HuH-7 (cell line): ENCODE measurements around the gene SPDYE4.

ENCODE experiments used
- DNase-seq: peaks from one replicate; pipeline ENCODE4 v3.0.0; 2011; ENCODE audit warnings: low spot score

The SPDYE4 gene

GRCh38 chr17:8741366-8741765 is 17.0 kb downstream of the SPDYE4 start:
- no peak for DNase-seq

- DNase-seq = no peak
These were observed 17.9 kb downstream of the SPDYE4 start for GRCh38 chr17:8740486-8740885.

- DNase-seq = no peak
These were observed 19.2 kb downstream of the SPDYE4 start for GRCh38 chr17:8739097-8739496.

- no peak for DNase-seq
These were observed 21.6 kb downstream of the SPDYE4 start for GRCh38 chr17:8736796-8737195.

DNA sequence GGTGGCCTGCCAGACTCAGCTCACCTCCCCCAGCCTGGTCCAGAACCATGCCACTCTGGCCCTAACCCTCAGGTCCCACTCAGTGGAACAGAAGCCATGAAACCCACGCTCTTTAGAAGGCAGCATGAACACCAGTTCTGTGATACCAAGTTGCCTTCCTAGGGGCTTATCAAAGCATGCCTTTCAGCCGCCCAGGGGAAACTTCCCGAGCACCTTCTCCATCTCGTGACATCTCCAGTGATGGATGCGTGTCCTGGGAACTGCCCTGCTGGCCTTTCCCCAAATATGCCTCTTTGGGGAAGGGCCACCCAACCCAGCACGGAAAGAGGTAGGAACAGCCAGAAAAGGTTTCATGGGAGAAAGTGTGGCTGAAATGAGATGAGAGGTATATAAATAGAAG is 22.0 kb downstream of the SPDYE4 start:
- DNase-seq = no peak

DNA sequence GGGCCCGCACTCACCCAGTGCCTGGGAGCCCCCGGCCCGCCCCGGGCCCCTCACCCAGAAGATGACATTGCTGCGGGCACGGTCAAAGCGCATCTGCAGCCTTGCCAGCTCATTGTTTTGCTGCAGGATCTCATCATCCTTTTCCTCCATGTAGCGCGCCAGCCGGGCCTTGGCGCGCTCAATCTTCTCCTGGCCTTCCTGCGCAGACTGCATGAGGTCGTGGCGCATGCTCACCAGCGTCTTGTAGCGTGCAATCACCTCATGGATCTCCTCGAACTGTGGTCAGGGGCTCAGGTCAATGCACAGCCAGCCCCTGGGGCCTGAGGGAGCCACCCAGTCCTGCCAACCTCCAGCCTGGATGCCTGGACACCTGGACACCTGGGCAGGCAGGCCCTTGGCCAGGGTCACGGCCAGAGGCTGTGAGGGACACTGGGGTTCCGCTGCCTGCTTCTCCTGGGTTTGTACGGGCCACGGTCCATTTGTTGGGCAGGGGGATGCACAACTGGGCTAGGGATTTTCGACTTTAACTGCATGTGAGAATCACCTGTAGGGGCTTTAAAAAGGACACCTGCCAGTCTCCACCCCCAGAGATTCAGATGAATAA is 22.9 kb downstream of the SPDYE4 start:
- DNase-seq = no peak

- DNase-seq = no peak
These were observed 23.5 kb downstream of the SPDYE4 start for GRCh38 chr17:8734876-8735275.

- no peak for DNase-seq
These were observed 25.8 kb downstream of the SPDYE4 start for GRCh38 chr17:8732406-8733085.

DNA sequence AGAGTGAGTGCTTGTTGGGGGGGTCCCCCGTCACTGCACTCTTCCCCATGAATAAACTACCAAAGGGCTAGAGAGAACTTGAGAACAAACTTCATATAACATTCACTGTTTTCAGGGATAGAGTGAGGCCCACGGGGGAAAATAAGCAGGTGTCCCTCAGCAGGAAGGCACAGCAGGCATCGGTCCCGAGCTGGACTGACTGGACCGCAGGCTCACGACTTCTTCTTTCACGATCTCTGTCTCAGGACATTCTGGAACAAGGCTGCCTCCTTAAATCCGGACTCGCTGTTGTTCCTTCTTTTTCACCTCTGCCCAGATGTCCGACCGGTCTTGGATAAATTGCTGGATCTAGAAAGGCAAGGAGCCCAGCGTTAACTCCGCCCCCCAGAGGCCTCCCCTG is 28.5 kb downstream of the SPDYE4 start:
- no peak for DNase-seq

- DNase-seq = no peak
These were observed 28.9 kb downstream of the SPDYE4 start for GRCh38 chr17:8729421-8729820.

GRCh38 chr17:8728971-8729370 is 29.4 kb downstream of the SPDYE4 start:
- no peak for DNase-seq

DNA sequence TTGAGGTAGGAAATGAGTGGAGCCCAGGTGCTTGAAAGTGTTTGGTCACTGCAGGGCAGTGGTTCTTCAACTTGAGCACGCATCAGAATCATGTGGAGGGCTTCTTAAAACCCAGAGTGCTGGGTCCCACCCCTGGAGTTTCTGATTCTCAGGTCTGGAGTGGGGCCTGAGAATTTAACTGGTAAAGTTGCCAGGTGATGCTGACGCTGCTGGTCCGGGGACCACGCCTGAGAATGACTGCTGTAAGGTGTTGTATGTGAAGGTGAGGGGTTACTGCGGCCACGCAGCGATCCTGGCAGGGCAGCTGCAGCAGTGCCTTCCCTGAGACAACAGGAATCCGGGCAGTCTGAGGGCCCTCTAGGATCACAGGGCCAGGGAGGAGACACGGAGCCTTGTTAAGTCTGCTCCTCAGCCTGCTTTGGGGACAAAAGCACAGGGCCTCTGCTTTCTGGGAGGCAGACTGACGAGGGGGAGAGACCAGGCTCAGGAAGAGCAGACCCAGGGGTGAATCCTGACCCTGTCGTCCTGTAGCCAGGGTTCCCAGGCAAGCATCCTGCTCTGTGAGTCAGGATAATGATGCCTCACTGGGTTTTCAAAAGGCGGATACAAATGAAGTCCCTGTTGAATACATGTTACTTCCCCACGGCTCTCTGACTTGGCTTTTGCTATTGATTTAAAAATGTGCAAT is 30.0 kb downstream of the SPDYE4 start:
- no peak for DNase-seq

GRCh38 chr17:8726941-8727555 is 31.3 kb downstream of the SPDYE4 start:
- DNase-seq = no peak

GRCh38 chr17:8725881-8726876 is 32.2 kb downstream of the SPDYE4 start:
- no peak for DNase-seq

DNA sequence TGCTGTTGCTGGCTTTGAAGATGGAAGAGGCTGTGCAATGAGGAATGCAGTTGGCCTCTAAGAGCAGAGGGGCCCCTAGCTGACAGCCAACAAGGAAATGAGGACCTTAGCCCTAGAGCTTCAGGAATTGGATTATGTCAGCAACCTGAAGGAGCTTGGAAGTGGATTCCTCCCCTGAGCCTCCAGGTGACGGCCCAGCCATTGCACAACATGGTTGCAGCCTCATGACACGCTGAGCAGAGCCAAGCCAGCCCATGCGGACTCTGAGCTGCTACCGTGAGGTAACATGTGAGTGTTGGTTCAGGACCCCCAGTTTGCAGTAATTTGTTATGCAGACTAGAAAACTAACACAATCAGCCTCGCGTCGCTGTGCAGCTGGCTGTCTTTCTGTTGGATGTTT is 33.9 kb downstream of the SPDYE4 start:
- no peak for DNase-seq

DNA sequence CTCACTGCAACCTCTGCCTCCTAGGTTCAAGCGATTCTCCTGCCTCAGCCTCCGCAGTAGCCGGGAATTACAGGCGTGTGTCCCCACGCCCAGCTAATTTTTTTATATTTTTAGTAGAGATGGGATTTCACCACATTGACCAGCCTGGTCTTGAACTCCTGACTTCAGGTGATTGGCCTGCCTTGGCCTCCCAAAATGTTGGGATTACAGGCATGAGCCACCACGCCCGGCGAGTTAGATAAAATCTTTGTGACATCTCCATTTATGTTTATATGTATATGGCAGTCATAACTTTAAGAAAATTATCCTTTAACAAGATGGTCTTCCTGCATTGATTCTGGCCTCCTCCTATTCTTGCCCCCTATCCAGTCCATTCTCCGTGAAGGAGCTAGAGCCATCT is 37.8 kb downstream of the SPDYE4 start:
- DNase-seq = no peak

- DNase-seq = no peak
These were observed 38.8 kb downstream of the SPDYE4 start for GRCh38 chr17:8719291-8720246.

DNA sequence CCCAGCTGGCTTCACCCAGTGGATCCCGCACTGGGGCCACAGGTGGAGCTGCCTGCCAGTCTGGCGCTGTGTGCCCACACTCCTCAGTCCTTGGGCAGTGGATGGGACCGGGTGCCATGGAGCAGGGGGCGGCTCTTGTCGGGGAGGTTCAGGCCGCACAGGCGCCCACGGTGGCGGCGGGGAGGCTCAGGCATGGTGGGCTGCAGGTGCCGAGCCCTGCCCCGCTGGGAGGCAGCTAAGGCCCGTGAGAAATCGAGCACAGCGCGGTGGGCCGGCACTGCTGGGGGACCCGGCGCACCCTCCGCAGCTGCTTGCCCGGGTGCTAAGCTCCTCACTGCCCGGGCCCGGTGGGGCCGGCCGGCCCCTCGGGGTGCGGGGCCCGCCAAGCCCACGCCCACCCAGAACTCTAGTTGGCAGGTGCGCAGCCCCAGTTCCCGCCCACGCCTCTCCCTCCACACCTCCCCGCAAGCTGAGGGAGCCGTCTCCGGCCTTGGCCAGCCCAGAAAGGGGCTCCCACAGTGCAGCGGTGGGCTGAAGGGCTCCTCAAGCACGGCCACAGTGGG is 40.3 kb downstream of the SPDYE4 start:
- DNase-seq = no peak

GRCh38 chr17:8713878-8714277 is 44.5 kb downstream of the SPDYE4 start:
- DNase-seq = no peak

DNA sequence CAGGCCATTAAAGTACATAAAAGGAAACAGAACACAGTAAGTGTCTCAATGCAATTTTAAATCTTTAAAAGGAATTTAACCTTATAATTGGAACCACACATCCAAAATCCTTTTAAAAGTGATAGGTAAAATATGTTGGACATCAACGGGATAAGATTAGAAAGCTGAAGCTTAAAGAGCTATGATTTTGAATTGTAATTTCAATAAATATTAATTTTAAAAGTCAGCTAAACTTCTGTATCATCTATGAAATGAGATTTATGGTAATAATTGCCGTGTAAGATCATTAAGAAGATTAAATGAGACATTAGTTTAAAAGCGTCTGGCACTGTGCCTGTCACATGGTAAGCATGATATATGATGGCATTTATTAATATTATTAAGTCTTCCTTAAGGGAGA is 45.0 kb downstream of the SPDYE4 start:
- DNase-seq = no peak
